GM21515 (cell line): ENCODE results near the gene KIF17.

Source experiments
- ATAC-seq: cut with Tn5 transposase; IDR thresholded peaks from one replicate; pipeline ENCODE4 v1.9.1; 2021; ENCODE audit not compliant: unreplicated experiment

KIF17 gene

DNA sequence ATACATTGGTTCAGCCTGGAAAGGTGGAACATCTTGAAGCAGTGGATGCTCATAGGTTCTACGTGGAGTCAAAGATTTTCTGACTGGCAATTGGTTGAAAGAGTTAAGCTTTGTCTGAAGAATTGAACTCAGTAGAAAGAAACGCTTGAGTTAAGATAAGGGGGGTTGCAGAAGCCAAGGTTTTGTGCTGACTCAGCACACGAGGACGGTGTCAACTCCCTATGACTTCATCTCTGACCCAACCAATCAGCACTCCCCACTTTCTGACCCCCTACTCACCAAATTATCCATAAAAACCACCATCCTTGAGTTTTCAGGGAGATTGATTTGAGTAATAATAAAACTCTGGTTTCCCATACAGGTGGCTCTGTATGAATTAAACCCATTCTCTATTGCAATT, 87.1 kb downstream of the KIF17 start:
- no peak for ATAC-seq

DNA sequence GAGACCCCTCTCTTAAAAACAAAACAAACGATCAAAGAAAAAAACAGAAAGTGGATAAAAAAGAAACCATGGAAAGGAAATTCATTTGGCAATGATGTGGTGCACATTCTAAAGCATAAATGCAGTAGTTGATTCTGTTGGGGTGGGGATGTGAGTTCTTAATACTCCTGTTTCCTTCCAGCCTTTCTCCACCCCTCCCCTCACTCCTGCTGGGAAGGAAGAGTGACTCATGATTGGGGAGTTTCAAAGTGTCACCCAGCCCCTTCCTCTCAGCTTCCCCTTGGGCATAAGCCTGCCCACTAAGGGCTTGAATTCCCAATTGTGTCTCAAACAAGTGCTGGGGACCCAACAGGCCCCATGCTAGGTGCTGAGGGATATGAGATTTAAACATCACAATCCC, 91.3 kb downstream of the KIF17 start:
- no peak for ATAC-seq

DNA sequence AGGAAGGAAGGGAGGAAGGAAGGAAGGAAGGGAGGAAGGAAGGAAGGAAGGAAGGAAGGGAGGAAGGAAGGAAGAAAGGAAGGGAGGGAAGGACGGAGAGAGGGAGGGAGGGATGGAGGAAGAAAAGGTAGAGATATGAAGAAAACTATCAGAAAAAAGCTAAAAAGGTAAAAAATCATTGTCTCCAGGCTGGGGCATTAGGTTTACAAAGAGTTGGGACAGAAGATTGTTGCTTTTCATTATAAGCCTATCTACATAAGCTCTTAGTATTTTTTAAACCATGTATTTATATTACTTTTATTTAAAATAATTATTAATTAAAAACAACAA, 91.7 kb downstream of the KIF17 start:
- ATAC-seq = no peak

DNA sequence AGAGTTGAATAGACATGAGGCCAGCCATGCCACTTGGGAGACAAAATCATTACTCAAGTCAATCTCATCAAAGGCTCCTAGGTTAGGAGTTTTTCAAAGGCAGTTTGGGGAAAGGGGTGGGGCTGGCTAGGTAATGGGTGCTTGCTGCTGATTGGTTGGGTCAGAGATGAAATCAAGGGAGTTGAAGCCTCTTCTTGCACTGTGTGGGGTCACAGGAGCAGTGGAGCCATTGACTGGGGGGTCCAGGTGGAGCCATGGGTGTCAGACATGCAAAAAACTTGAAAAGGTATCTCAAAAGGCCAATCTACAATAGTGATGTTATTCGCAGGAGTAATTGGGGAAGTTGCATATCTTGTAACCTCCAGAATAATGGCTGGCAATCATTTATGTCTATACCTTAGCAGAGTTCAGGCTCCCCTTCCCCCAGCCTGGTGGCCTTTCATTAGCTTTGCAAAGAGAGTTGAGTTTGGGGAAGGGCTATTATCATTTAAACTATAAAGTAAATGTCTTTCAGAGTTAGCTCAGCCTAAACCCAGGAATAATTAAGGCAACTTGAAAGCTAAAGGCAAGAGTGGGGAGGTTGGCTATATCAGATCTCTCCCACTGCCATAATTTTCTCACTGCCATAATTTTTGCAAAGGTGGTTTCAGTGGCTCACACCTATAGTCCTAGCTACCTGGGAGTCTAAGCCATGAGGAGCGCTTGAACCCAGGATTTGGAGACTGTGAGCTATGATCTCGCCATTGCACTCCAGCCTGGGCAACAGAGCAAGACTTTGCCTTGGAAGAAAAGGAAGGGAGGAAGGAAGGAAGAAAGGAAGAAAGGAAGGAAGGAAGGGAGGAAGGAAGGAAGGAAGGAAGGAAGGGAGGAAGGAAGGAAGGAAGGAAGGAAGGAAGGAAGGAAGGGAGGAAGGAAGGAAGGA, 92.4 kb downstream of the KIF17 start:
- no peak for ATAC-seq

DNA sequence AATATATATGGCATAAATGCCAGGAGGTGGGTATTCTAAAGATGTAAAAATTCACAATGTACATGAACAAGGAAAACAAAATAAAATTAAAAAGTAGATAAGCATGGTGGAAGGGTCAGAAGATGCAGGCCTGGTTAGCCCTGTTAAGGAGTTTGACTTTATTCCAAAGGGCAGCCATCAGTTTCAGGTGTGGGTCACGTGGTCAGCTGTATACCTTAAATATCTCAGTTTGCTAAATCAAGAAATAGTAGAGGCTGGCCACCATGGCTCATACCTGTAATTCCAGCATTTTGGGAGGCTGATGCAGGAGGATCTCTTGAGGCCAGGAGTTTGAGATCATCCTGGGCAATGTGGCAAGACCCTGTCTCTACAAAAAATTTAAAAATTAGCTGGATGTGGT, 93.1 kb downstream of the KIF17 start:
- no peak for ATAC-seq

DNA sequence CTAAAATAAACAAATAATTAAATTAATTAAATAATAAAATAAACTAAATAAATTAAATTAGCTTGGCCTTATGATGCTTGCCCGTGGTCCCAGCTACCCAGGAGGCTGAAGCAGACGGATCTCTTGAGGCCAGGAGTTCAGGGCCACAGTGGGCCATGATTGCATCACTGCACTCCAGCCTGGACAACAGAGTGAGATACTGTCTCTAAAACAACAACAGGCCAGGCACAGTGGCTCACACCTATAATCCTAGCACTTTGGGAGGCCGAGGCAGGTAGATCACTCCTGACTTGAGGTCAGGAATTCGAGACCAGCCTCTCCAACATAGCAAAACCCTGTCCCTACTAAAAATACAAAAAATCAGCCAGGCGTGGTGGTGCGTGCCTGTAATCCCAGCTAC, 96.8 kb downstream of the KIF17 start:
- no peak for ATAC-seq

DNA sequence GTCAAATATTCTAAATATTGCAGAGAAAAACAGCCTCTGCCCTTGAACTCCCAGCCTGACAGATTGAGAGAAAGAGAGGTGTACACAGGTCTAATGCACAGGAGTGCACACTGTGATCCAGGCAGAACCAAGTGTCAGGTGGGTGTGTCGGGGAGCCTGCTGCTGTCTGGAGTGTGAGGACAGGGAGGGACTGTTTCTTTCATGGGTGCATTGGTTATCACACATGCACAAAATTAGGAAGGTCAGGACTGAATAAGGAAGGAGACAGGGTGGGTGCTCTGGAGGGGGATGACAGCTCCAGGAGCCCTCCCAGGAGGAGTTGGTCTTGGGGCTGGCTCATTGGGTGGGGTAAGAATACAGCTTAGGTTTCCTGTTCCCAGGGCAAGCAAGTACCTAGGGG, 97.8 kb downstream of the KIF17 start:
- no peak for ATAC-seq

DNA sequence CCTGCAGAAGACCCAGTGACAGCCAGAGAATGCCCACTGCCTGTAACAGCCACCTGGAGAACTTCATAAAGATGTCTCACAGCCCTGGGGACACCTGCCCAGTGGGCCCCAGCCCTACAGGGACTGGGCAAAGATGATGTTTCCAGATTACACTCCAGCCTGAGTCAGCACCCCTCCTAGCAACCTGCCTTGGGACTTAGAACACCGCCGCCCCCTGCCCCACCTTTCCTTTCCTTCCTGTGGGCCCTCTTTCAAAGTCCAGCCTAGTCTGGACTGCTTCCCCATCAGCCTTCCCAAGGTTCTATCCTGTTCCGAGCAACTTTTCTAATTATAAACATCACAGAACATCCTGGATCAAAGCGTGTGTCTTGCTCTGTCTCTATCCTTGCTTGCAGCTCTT, 99.3 kb downstream of the KIF17 start:
- ATAC-seq = no peak

DNA sequence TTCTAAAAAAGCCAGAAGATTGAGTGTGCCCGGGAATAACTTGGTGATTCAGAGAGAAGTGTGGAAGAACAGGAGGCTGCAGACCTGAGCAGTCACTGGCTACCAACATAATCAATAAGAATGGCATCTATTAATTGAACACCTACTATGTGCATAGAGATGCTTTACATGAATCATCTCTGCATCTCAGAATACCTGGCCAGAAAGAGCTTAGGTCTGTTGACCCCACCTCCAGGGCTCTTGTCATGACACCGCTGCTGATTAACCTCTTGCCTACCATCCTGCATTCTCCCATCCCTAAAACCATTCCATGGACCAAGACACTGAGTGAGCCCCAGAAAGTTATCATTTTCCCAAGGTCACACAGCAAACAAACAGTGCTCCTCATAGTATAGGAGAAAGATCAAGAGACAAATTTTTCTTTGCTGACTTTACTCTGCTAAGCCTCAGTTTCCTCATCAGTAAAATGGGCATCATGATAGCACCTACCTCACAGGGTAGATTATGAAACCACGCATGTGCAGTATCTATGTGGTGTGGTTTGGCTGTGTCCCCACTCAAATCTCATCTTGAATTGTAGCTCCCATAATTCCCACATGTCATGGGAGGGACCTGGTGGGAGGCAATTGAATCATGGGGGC, 100.8 kb downstream of the KIF17 start:
- ATAC-seq = no peak

DNA sequence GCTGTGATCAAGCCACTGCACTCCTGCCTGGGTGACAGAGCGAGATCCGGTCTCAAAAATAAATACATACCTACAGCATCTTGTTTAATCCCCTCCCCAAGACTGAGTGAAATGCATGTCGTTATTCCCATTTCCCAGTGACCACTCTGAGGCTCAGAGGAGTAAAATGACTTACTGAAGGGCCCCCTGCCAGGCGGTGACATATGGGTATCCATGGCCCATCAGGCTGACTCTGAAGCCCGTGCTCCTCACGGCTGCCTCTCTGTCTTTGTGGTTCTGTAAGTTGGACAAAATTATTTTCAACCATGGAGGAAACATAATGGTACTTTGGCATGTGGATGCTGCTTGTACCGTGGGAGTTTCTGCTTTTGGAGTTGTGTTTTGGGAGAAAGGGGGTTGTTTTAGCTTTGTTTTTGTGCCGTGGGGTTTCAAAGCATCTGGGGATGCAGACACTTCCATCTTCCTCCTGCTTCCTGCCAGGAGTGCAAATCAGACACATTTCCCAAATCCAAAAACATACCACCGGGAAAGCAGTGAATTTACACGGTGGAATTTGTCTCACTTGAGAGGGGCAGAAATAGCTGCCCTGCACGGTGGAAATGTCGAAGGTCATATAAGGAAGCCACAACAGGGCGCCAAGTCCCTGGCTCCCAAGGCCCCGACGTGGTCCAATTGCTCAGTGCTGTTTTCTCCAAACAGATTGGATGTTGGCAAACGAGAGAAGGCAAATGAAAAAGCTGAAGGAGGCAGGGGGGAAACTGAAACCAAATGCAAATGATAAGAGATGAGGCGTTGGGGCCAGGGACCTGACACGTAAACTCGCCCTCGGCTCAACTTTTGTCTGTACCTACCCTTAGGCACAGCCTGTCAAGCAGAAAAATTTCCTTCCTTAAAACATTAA, 101.6 kb downstream of the KIF17 start:
- ATAC-seq = no peak

DNA sequence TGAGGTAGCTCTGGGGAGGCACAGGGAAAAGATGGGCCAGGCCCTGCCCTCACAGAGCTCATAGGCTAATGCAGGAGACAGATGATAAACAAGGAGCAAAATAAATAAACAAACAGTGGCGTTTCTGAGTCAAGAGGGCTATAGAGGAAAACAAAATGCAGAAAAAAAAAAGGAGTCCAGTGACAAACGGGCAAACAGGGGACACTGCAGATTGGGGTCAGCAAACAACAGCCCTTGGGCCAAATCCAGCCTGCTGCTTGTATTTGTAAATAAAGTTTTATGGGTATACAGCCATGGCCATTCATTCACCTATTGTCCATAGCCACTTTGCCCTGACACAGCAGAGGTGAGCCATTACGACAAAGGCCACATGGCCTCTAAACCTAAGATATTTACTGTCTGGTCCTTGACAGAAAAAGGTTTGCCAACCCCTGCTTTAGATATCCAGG, 103.7 kb downstream of the KIF17 start:
- no peak for ATAC-seq
